WTC11 (cell line): ENCODE data around the gene ABCC4.

Experiments used
- ESRRA ChIP-seq: sonication (generic); formaldehyde crosslinking; IDR thresholded peaks from 2 replicates; pipeline ENCODE4 v1.8.1; 2022; ENCODE audit warnings: mild to moderate bottlenecking, missing genetic modification reagents, borderline replicate concordance
- ETV6 ChIP-seq: sonication (generic); formaldehyde crosslinking; IDR thresholded peaks from 2 replicates; pipeline ENCODE4 v1.8.1; 2022; ENCODE audit warnings: mild to moderate bottlenecking, missing genetic modification reagents
- HMGA2 ChIP-seq: fragments of 250-450 bp; sonication (Bioruptor Pico); IDR thresholded peaks from 2 replicates; pipeline ENCODE4 v1.4.0; 2021; ENCODE audit warnings: mild to moderate bottlenecking, moderate library complexity
- MXD4 ChIP-seq: fragments of 250-450 bp; sonication (Bioruptor Pico); IDR thresholded peaks from 2 replicates; pipeline ENCODE4 v1.8.0; 2021; ENCODE audit warnings: mild to moderate bottlenecking, moderate library complexity, borderline replicate concordance
- OVOL2 ChIP-seq: fragments of 250-450 bp; sonication (Bioruptor Pico); IDR thresholded peaks from 2 replicates; pipeline ENCODE4 v1.9.0; 2021; ENCODE audit warnings: mild to moderate bottlenecking, borderline replicate concordance
- SP1 ChIP-seq: sonication (generic); formaldehyde crosslinking; conservative IDR thresholded peaks from 2 replicates; pipeline ENCODE4 v1.8.1; 2022; ENCODE audit warnings: missing genetic modification reagents
- TCF7 ChIP-seq: sonication (generic); formaldehyde crosslinking; IDR thresholded peaks from 2 replicates; pipeline ENCODE4 v1.8.0; 2022; ENCODE audit warnings: mild to moderate bottlenecking, low read depth, missing genetic modification reagents, moderate library complexity
- TEAD1 ChIP-seq: sonication (generic); formaldehyde crosslinking; IDR thresholded peaks from 2 replicates; pipeline ENCODE4 v1.8.0; 2022; ENCODE audit warnings: mild to moderate bottlenecking, missing genetic modification reagents
- ZNF121 ChIP-seq: sonication (generic); formaldehyde crosslinking; IDR thresholded peaks from 2 replicates; pipeline ENCODE4 v1.8.0; 2023; ENCODE audit warnings: missing genetic modification reagents
- TF ChIP-seq, protein P1 (sequence below): fragments of 200-600 bp; IDR thresholded peaks from 2 replicates; pipeline ENCODE4 v1.8.0; 2022; ENCODE audit warnings: antibody characterized with exemption
- TF ChIP-seq, protein P2 (sequence below): sonication (generic); formaldehyde crosslinking; IDR thresholded peaks from 2 replicates; pipeline ENCODE4 v1.8.1; 2023; ENCODE audit warnings: mild to moderate bottlenecking, missing genetic modification reagents, moderate library complexity
- TF ChIP-seq, protein P3 (sequence below): sonication (generic); formaldehyde crosslinking; IDR thresholded peaks from 2 replicates; pipeline ENCODE4 v1.8.0; 2022; ENCODE audit warnings: mild to moderate bottlenecking, missing genetic modification reagents
- TF ChIP-seq, protein P4 (sequence below): sonication (generic); formaldehyde crosslinking; conservative IDR thresholded peaks from 2 replicates; pipeline ENCODE4 v1.8.1; 2022; ENCODE audit warnings: mild to moderate bottlenecking, missing genetic modification reagents

DNA sequence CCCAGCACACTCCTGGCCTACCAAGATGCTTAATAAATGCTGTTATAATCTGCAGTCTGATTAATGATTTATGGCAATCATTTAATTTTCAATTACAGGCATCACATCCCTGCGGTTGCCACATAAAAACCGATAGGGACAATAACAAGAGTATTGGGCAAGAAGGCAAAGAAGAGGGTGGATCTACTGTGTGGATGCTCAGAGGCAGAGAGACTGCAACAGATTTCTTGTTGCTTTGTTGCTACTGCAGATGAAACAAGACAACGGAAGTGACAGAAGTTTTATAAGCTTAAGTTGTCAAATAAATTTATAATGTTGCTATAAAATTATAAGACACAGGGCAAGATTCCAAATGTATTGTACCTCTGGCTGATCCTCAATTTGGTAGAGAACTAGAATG, 154.8 kb downstream of the ABCC4 start:
- TF ChIP-seq, protein P1, sequence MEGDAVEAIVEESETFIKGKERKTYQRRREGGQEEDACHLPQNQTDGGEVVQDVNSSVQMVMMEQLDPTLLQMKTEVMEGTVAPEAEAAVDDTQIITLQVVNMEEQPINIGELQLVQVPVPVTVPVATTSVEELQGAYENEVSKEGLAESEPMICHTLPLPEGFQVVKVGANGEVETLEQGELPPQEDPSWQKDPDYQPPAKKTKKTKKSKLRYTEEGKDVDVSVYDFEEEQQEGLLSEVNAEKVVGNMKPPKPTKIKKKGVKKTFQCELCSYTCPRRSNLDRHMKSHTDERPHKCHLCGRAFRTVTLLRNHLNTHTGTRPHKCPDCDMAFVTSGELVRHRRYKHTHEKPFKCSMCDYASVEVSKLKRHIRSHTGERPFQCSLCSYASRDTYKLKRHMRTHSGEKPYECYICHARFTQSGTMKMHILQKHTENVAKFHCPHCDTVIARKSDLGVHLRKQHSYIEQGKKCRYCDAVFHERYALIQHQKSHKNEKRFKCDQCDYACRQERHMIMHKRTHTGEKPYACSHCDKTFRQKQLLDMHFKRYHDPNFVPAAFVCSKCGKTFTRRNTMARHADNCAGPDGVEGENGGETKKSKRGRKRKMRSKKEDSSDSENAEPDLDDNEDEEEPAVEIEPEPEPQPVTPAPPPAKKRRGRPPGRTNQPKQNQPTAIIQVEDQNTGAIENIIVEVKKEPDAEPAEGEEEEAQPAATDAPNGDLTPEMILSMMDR = no peak
- TF ChIP-seq, protein P2, sequence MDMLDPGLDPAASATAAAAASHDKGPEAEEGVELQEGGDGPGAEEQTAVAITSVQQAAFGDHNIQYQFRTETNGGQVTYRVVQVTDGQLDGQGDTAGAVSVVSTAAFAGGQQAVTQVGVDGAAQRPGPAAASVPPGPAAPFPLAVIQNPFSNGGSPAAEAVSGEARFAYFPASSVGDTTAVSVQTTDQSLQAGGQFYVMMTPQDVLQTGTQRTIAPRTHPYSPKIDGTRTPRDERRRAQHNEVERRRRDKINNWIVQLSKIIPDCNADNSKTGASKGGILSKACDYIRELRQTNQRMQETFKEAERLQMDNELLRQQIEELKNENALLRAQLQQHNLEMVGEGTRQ (CRISPR knock-in tag) = no peak
- TF ChIP-seq ETV6 (CRISPR knock-in tag) (no peak), MXD4 (CRISPR knock-in tag) (no peak), SP1 (CRISPR knock-in tag) (no peak), TCF7 (CRISPR knock-in tag) (no peak), OVOL2 (CRISPR knock-in tag) (no peak), ZNF121 (CRISPR knock-in tag) (no peak), ESRRA (CRISPR knock-in tag) (no peak), HMGA2 (no peak), TEAD1 (no peak)
- TF ChIP-seq, protein P3, sequence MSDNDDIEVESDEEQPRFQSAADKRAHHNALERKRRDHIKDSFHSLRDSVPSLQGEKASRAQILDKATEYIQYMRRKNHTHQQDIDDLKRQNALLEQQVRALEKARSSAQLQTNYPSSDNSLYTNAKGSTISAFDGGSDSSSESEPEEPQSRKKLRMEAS (CRISPR knock-in tag) = no peak
- TF ChIP-seq, protein P4, sequence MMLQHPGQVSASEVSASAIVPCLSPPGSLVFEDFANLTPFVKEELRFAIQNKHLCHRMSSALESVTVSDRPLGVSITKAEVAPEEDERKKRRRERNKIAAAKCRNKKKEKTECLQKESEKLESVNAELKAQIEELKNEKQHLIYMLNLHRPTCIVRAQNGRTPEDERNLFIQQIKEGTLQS (CRISPR knock-in tag) = no peak
